ENCODE measurements around the gene FRMD1.

GRCh38 chr6:168084465-168085160, 5.6 kb upstream of the FRMD1 start:
- no peak for TF ChIP-seq CTCF (IDR thresholded peaks at IDR 0.05 in 4 of 5, conservative IDR thresholded peaks at IDR 0.05 in 1 of 5)
- TF ChIP-seq POLR2A (IDR thresholded peaks at IDR 0.05), result no peak

All from gastrocnemius medialis (tissue), 4 donors.